Sigmoid colon (tissue), 7 donors: Measurements from ENCODE around the gene KRTAP5-6. TPM values are rescaled to one million over a fixed set of nuclear protein-coding genes. Genes with fewer than 3 reads are reported as not detected.

Experiments
- DNase-seq: peaks from one replicate; pipeline ENCODE4 v3.0.0-alpha.2; 2019
- H3K27ac ChIP-seq, 4 donors: fragments of 200-600 bp; sonication (generic); one replicate each; pipeline ENCODE4 v1.5.1; 2016 to 2019; ENCODE audit warnings: mild to moderate bottlenecking in 1 of 4
- H3K27me3 ChIP-seq, 3 donors: fragments of 200-600 bp; sonication (generic); one replicate each; pipeline ENCODE4 v1.5.1; 2019; ENCODE audit warnings: mild to moderate bottlenecking in 1 of 3
- H3K36me3 ChIP-seq, 4 donors: fragments of 200-600 bp; sonication (generic); one replicate each; pipeline ENCODE4 v1.5.1; 2016 to 2019
- H3K4me1 ChIP-seq, 4 donors: fragments of 200-600 bp; sonication (generic); one replicate each; pipeline ENCODE4 v1.5.1; 2017 to 2019
- H3K4me3 ChIP-seq, 4 donors: fragments of 200-600 bp; sonication (generic); one replicate each; pipeline ENCODE4 v1.5.1; 2017 to 2019; ENCODE audit warnings: mild to moderate bottlenecking in 2 of 4, moderate library complexity in 1 of 4
- H3K9me3 ChIP-seq, 4 donors: fragments of 200-600 bp in 3 of 4; sonication (generic) in 3 of 4; one replicate each; pipeline versions ENCODE4 v1.5.1 to v1.6.1; 2013 to 2019
- EP300 ChIP-seq, 4 donors: sonication (generic); formaldehyde crosslinking; IDR thresholded peaks; one replicate each; pipeline ENCODE4 v1.6.1; 2017; ENCODE audit warnings: antibody characterized with exemption in 4 of 4
- POLR2A ChIP-seq, 2 donors: fragments of 450-650 bp; IDR thresholded peaks; one replicate each; pipeline ENCODE4 v1.6.1; 2016; ENCODE audit warnings: antibody characterized with exemption in 2 of 2, mild to moderate bottlenecking in 2 of 2, moderate library complexity in 2 of 2
- POLR2AphosphoS5 ChIP-seq, 4 donors: sonication (generic); formaldehyde crosslinking; IDR thresholded peaks; one replicate each; pipeline ENCODE4 v1.6.1; 2017; ENCODE audit warnings: antibody characterized with exemption in 4 of 4
- WGBS, 2 donors: extraction: QIAGEN DNeasy Blood & Tissue Kit; methylation state at CpG; one replicate each; pipeline ENCODE4 v1.1.7; 2013; 5-methylcytosine and 5-hydroxymethylcytosine counted together
- intact Hi-C: fragments of 100-400 bp; cut with DNase I; formaldehyde crosslinking; loops from one replicate; pipeline ENCODE4 v1.15.1; 2023
- polyA plus RNA-seq, 3 donors: library from polyadenylated mRNA; stranded (reverse); fragments of 200-250 nt; gene quantifications; one replicate each; pipeline ENCODE4 v1.2.3, GENCODE V29; 2013
- total RNA-seq, 4 donors: library from RNA; depleted of rRNA; stranded (reverse); fragments of >200 nt; gene quantifications; one replicate each; pipeline ENCODE4 v1.1.0, GENCODE V29; 2016
- TF ChIP-seq, protein P1 (sequence below), 4 experiments: fragments of 450-650 bp in 3 of 4; fragments of 200-600 bp in 1 of 4; IDR thresholded peaks; one replicate each; pipeline ENCODE4 v1.5.1; 2016 to 2019; ENCODE audit warnings: antibody characterized with exemption in 4 of 4, mild to moderate bottlenecking in 3 of 4, moderate library complexity in 2 of 4
- donor health status: healthy with polysubstance abuse.
- donor health status: Bipolar disorder and iron deficiency.
- donor health status: healthy.

Gene KRTAP5-6
- total and polyA plus RNA-seq, 7 donors: not detected

DNA sequence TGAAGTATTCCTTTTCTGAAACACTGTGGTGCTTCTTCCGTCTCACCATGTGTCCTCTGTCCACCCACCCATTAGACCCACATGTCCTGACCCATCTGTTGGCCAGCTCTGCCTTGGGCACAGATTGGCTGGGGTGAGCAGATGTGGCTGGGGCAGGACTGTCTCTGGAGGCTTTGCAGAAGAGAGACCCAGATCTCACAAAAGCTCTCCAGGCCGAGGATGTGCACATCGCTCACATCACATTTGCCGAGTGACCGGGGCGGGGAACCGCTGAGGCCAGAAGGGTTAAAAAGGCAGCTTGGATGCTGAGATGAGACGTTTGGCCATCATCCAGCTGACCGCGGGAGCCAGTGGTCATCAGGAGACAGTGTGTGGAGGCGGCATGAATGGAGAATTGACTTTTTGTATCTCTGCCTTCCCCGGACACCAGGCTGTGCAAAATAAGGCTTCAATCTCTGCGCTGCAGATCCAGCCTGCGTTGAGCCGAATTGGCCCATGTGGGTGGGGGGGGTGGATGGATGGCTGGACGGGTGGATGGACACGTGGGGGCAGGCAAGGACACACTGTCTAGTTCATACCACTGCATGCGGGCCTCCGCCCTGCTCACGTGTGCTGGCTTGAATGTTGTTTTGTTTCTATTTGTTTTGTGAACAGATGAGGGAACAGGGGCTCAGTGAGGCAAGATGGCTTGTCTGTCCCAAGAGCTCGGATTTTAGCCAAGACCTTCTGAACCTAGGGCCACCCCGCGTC is 47.3 kb downstream of the KRTAP5-6 start:
- H3K27ac ChIP-seq: no peak overlapping the region
- no peak overlapping the region for H3K4me3 ChIP-seq
- TF ChIP-seq, protein P1, sequence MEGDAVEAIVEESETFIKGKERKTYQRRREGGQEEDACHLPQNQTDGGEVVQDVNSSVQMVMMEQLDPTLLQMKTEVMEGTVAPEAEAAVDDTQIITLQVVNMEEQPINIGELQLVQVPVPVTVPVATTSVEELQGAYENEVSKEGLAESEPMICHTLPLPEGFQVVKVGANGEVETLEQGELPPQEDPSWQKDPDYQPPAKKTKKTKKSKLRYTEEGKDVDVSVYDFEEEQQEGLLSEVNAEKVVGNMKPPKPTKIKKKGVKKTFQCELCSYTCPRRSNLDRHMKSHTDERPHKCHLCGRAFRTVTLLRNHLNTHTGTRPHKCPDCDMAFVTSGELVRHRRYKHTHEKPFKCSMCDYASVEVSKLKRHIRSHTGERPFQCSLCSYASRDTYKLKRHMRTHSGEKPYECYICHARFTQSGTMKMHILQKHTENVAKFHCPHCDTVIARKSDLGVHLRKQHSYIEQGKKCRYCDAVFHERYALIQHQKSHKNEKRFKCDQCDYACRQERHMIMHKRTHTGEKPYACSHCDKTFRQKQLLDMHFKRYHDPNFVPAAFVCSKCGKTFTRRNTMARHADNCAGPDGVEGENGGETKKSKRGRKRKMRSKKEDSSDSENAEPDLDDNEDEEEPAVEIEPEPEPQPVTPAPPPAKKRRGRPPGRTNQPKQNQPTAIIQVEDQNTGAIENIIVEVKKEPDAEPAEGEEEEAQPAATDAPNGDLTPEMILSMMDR (IDR thresholded peaks at IDR 0.05): no peak
- TF ChIP-seq POLR2AphosphoS5 (IDR thresholded peaks at IDR 0.05): no peak
- no peak for TF ChIP-seq EP300 (IDR thresholded peaks at IDR 0.05)
- TF ChIP-seq POLR2A (IDR thresholded peaks at IDR 0.05): no peak
- H3K27me3 ChIP-seq: peaks cover 13 to 22% (median 14%) of the 10 kb centered on the region in 3 donors
- H3K4me1 ChIP-seq: peaks cover 0 to 11% (median 10%) of the 10 kb centered on the region in 4 donors
- no peak for DNase-seq
- 64 to 79% methylated on average over 23 of the region's 23 CpGs for WGBS, 2 donors
- intact Hi-C loops: no loop called here
- H3K36me3 ChIP-seq: no peaks in the 10 kb centered on the region
- no peaks in the 10 kb centered on the region for H3K9me3 ChIP-seq

DNA sequence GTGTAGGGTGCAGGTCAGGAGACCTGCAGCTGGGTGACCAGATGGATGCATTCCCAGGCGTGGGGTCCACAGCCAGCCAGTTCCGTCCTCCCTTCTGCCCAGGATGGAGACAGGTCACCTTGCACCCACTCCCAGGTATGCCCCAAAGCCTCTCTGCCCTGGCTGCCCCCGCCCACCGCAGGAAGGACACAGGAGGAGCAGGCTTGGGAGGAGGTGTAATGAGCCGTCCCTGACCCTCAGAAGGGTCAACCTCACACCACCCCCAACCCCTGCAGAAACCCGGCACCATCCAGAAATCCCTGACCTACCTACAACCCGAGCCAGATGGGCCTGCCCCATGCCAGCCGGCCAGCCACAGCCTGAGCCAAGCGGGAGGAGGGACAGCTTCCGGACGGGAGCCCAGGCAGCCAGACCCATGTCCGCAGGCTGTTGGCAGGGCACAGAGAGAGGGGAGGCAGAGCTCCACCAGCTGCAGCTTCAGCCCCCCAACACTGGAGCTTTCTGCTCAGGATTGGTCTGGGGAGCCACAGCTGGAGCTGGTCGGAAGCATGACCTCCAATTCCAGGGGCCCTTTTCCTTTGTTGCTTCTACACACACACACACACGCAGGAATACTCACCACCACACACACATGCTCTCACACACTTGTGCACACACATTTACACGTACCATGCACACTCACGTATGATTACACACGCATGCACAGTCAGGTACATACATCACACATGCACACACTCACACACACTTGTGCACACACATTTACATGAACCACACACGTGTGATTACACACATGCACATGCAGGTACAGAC is 48.1 kb downstream of the KRTAP5-6 start:
- Histone ChIP-seq H3K9me3 (no peaks in the 10 kb centered on the region), H3K27ac (no peak overlapping the region), H3K4me3 (no peak overlapping the region), H3K36me3 (no peaks in the 10 kb centered on the region), H3K27me3 (peaks cover 20 to 30% (median 22%) of the 10 kb centered on the region in 3 donors), H3K4me1 (peaks cover 0 to 19% (median 15%) of the 10 kb centered on the region in 4 donors)
- DNase-seq: peak; percentile 39
- intact Hi-C loops: no loop called here
- TF ChIP-seq EP300 (IDR thresholded peaks at IDR 0.05) (no peak), POLR2AphosphoS5 (IDR thresholded peaks at IDR 0.05) (no peak), POLR2A (IDR thresholded peaks at IDR 0.05) (no peak)
- TF ChIP-seq, protein P1 (IDR thresholded peaks at IDR 0.05): no peak
- 73 to 85% methylated on average over 18 of the region's 18 CpGs for WGBS, 2 donors

DNA sequence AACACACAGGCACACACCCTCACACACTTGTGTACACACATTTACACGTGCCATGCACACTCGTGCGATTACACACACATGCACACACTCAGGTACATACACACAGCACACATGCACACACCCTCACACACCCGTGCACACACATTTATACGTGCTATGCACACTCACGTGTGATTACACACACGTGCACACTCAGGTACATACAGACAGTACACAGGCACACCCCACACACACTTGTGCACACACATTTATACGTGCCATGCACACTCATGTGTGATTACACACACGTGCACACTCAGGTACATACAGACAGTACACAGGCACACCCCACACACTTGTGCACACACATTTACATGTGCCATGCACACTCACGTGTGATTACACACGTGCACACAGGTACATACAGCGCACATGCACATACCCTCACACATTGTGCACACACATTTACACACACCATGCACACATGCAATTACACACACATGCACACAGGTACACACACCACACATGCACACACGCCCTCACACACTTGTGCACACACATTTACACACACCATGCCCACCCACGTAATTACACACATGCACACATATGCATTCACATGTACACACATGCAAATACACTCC is 48.8 kb downstream of the KRTAP5-6 start:
- no peaks in the 10 kb centered on the region for H3K36me3 ChIP-seq
- H3K27ac ChIP-seq: no peak overlapping the region
- peaks cover 20 to 31% (median 23%) of the 10 kb centered on the region in 3 donors for H3K27me3 ChIP-seq
- no peaks in the 10 kb centered on the region for H3K9me3 ChIP-seq
- no peak for DNase-seq
- peaks cover 0 to 25% (median 15%) of the 10 kb centered on the region in 4 donors for H3K4me1 ChIP-seq
- no peak overlapping the region for H3K4me3 ChIP-seq
- intact Hi-C loops: no loop called here
- TF ChIP-seq POLR2AphosphoS5 (IDR thresholded peaks at IDR 0.05): no peak
- TF ChIP-seq POLR2A (IDR thresholded peaks at IDR 0.05): no peak
- TF ChIP-seq, protein P1 (IDR thresholded peaks at IDR 0.05): no peak
- no peak for TF ChIP-seq EP300 (IDR thresholded peaks at IDR 0.05)
- 92 to 94% methylated on average over 14 of the region's 14 CpGs for whole genome bisulfite sequencing, 2 donors

DNA sequence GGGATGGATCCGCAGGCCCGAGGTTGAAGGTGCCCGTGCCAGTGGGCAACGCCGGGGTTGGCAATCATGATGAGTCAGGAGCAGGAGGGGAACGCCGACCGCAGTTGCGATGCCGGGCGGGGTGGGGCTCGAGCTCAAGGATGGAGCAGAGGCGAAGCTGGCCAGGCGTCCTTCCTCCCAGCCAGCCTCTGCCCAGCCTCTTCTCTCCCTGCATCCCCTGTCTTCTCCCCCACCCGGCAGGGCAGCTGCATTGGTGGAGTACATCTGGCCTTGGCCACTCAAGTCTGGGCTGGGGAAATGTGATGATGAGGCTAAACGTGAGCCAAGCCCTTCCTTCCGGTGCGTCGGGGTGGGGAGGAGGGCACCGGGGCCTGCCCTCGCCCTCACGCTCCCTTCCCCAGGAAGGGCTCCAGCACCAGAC is 49.5 kb downstream of the KRTAP5-6 start:
- Histone ChIP-seq H3K27ac (no peak overlapping the region), H3K36me3 (no peaks in the 10 kb centered on the region), H3K9me3 (no peaks in the 10 kb centered on the region), H3K4me1 (peaks cover 0 to 25% (median 15%) of the 10 kb centered on the region in 4 donors), H3K27me3 (peaks cover 20 to 33% (median 23%) of the 10 kb centered on the region in 3 donors), H3K4me3 (no peak overlapping the region)
- intact Hi-C loops: no loop called here
- peak; percentile 73 for DNase-seq
- 85 to 91% methylated on average over 22 of the region's 22 CpGs for WGBS, 2 donors
- TF ChIP-seq POLR2A (IDR thresholded peaks at IDR 0.05) (no peak), POLR2AphosphoS5 (IDR thresholded peaks at IDR 0.05) (no peak), EP300 (IDR thresholded peaks at IDR 0.05) (no peak)
- TF ChIP-seq, protein P1 (IDR thresholded peaks at IDR 0.05): no peak
